ENCODE data around the gene PCDH8.

DNA sequence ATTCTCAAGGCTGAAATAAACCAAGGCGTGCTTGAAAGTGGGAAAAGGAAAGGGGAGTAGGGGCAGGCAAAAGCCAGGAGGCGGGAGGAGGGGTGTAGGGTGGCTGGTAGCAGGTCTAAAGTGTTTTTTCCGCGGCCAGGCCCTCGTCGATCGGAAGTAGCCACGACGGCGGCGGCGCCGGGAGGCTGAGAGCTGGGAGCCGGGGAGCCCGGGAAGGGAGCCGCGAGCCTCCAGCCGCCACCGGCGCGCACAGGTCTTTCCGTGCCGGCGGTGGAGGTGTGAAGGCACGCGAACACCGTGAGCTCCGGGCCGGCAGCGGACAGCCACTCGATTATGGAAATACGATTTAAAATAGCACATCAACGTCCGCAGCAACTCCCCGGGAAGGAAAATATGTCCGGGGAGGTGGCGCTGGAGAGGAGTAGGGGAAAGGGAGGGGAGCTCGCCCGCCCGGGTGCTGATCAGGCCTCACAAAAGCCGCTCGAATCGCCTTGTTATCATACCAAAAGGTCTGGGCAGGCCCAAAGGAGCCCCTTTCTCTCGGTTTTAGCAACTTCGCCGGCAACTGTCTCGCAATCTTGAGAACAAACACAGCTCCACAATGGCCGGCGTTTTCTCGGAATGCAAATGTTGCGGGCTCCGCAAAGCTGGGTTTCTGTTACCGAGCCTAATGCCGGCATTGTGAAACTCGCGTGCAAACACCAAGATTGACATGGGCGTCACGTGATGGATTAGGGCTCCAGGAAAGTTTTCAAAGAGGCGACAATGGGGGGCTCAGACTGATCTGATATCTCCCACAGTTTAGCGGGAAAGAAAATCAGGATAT lies 2.9 kb upstream of the PCDH8 start:
- TF ChIP-seq, protein P1, sequence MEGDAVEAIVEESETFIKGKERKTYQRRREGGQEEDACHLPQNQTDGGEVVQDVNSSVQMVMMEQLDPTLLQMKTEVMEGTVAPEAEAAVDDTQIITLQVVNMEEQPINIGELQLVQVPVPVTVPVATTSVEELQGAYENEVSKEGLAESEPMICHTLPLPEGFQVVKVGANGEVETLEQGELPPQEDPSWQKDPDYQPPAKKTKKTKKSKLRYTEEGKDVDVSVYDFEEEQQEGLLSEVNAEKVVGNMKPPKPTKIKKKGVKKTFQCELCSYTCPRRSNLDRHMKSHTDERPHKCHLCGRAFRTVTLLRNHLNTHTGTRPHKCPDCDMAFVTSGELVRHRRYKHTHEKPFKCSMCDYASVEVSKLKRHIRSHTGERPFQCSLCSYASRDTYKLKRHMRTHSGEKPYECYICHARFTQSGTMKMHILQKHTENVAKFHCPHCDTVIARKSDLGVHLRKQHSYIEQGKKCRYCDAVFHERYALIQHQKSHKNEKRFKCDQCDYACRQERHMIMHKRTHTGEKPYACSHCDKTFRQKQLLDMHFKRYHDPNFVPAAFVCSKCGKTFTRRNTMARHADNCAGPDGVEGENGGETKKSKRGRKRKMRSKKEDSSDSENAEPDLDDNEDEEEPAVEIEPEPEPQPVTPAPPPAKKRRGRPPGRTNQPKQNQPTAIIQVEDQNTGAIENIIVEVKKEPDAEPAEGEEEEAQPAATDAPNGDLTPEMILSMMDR (IDR thresholded peaks at IDR 0.05; ENCODE audit: low read length): no peak
- no peak for TF ChIP-seq EZH2 (IDR thresholded peaks at IDR 0.05; ENCODE audit: borderline replicate concordance, low read length)

Measured in OCI-LY1 (cell line).